Ectodermal cell (in vitro differentiated cells): Measurements from ENCODE around the gene GRAMD4.

Source experiments
- H3K27ac ChIP-seq: 2 replicates; pipeline ENCODE4 v1.7.0; 2013; ENCODE audit warnings: mild to moderate bottlenecking, low read depth, low read length; ENCODE audit not compliant: insufficient read depth, poor library complexity, severe bottlenecking
- H3K27me3 ChIP-seq: 2 replicates; pipeline ENCODE4 v1.7.0; 2013; ENCODE audit warnings: mild to moderate bottlenecking, low read length; ENCODE audit not compliant: insufficient read depth, control insufficient read depth, poor library complexity, severe bottlenecking
- H3K36me3 ChIP-seq: one replicate; pipeline ENCODE4 v1.7.0; 2013; ENCODE audit warnings: low read length; ENCODE audit not compliant: control insufficient read depth, insufficient read depth
- H3K4me1 ChIP-seq: one replicate; pipeline ENCODE4 v1.7.0; 2013; ENCODE audit warnings: low read length; ENCODE audit not compliant: control insufficient read depth, insufficient read depth
- H3K4me3 ChIP-seq: 2 replicates; pipeline ENCODE4 v1.7.0; 2013; ENCODE audit warnings: low read depth, low read length, control low read depth; ENCODE audit not compliant: insufficient read depth
- H3K9me3 ChIP-seq: 2 replicates; pipeline ENCODE4 v1.7.0; 2013; ENCODE audit warnings: mild to moderate bottlenecking, low read length, moderate library complexity; ENCODE audit not compliant: control insufficient read depth
- WGBS, 2 experiments: methylation state at CpG; one replicate each; pipeline ENCODE4 v1.1.7; 2013; ENCODE audit warnings: missing lambda C conversion rate in 2 of 2; 5-methylcytosine and 5-hydroxymethylcytosine counted together

GRAMD4 gene

DNA sequence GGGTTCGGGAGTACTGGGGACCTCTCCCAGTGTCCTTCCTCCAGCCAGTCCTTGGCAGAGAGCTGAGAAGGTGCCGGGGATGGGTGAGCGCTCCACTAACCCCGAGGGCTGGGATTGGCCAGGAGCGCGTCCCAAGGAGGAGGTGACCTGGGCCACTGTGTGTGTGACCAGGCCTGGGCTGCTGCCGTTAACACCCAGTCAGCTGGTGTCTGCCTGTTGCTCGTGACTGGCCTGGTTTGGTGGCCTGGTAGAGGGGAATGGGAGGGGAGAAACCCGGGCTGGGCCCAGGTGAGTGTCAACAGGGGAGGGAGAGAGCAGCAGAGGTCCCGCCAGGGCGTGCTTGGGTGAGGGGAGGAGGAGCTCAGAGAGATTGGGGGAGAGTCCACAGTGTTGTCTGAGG, 29.9 kb upstream of the GRAMD4 start:
- H3K4me1 ChIP-seq, result peaks cover 27% of the 10 kb centered on the region
- no peak overlapping the region for H3K27ac ChIP-seq
- peaks cover 1% of the 10 kb centered on the region for H3K27me3 ChIP-seq
- no peaks in the 10 kb centered on the region for H3K9me3 ChIP-seq
- WGBS, 2 experiments, result 84 to 88% methylated on average over 11 of the region's 11 CpGs
- H3K36me3 ChIP-seq, result no peaks in the 10 kb centered on the region
- no peak overlapping the region for H3K4me3 ChIP-seq

DNA sequence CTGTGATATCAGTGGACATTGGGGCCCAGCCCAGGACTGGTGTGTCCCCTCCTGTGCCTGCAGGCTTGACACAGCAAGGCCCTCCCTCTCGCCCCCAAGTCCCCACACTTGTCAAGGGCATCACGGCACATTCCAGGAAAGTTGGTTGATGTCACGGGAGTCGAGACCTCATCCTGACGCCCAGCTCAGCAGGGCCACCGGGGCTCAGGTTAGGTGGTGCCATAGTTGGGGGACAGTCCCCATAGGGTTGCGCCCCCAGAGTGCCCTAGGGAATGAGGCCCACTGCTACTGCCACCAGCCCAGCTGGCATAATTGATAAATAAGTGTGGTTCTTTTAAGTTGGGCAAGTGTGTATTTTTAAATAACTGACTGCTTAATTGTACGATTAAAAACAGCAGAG, 28.3 kb upstream of the GRAMD4 start:
- H3K27me3 ChIP-seq, result no peaks in the 10 kb centered on the region
- H3K9me3 ChIP-seq, result no peaks in the 10 kb centered on the region
- no peaks in the 10 kb centered on the region for H3K36me3 ChIP-seq
- WGBS, 2 experiments, result 93% methylated on average over 8 of the region's 8 CpGs
- H3K4me1 ChIP-seq, result peaks cover 27% of the 10 kb centered on the region
- no peak overlapping the region for H3K27ac ChIP-seq
- no peak overlapping the region for H3K4me3 ChIP-seq

- Histone ChIP-seq H3K9me3 (no peaks in the 10 kb centered on the region), H3K4me1 (peaks cover 27% of the 10 kb centered on the region), H3K36me3 (no peaks in the 10 kb centered on the region), H3K27ac (no peak overlapping the region), H3K4me3 (no peak overlapping the region), H3K27me3 (no peaks in the 10 kb centered on the region)
- 79% methylated on average over 13 of the region's 13 CpGs for WGBS, 2 experiments
Measured at GRCh38 chr22:46592390-46592872, 27.8 kb upstream of the GRAMD4 start.

- H3K36me3 ChIP-seq, result no peaks in the 10 kb centered on the region
- 93 to 94% methylated on average over 18 to 19 of the region's 19 CpGs for WGBS, 2 experiments
- H3K27me3 ChIP-seq, result no peaks in the 10 kb centered on the region
- H3K27ac ChIP-seq, result no peak overlapping the region
- H3K4me3 ChIP-seq, result no peak overlapping the region
- peaks cover 20% of the 10 kb centered on the region for H3K4me1 ChIP-seq
- H3K9me3 ChIP-seq, result no peaks in the 10 kb centered on the region
Measured at GRCh38 chr22:46593211-46593681, 26.9 kb upstream of the GRAMD4 start.

DNA sequence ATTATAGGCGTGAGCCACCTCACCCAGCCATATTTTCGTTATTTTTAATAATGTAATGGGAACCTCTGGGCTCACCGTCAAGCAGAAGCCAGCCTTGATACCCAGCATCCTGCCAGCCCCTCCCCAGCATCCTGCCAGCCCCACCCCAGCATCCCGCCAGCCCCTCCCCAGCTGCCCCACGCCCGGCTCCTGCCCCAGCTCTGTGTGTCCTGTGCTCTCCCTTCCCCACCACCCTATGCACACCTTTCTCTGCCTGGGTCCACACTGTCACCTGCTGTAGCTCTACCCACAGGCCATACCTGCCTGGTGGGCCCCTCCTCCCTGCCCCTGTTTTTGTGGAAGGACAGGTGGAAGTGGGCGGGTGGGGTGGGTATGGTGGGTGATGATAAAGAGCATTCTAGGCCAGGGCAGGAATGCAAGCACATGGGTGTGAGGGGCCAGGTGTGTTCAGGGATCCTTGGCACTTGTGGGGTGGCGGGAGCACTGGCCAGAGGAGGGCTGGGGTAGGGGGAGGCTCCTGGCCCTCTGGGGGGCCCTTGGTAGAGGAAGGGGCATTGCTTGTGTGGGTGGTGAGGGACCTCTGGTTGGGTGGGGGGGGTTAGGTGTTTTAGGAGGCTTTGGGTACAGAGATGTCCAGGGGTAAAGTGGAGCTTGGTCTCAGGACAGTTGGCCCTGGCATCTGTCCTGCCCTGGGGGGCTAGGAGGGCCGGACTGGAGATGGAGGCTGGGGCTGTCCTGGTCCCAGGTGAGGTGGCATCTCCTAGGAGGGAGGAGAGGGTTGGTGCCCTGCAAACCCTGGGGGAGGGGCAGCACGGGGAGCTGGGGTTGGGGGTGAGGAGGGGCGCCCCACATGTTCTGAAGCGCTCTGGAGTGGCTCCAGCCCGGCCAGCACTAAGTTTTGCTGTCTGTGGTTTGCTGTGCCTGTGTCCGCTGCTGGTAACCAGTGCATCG, 25.9 kb upstream of the GRAMD4 start:
- Histone ChIP-seq H3K27ac (no peak overlapping the region), H3K36me3 (no peaks in the 10 kb centered on the region), H3K4me1 (peaks cover 11% of the 10 kb centered on the region), H3K4me3 (no peak overlapping the region), H3K9me3 (no peaks in the 10 kb centered on the region), H3K27me3 (no peaks in the 10 kb centered on the region)
- WGBS, 2 experiments, result 91 to 93% methylated on average over 15 of the region's 15 CpGs

DNA sequence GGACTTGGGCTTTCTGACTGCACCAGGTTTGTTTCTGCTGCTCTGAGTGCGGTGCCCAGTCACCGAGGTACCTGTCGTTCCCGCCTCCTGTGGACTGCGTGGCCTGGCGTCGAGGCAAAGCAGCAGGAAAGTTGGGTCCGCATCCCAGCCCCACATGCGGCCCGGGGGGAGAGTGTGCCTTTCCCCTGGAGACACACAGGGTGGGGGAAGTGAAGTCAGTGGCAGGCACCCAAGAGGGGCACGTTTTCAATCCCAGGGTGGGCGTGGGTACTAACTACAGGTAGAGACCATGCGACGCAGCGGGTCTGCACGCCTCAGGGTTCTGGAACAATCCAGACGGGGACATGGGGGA, 25.3 kb upstream of the GRAMD4 start:
- no peak overlapping the region for H3K27ac ChIP-seq
- 94 to 96% methylated on average over 17 of the region's 17 CpGs for WGBS, 2 experiments
- H3K27me3 ChIP-seq, result no peaks in the 10 kb centered on the region
- H3K9me3 ChIP-seq, result no peaks in the 10 kb centered on the region
- H3K4me3 ChIP-seq, result no peak overlapping the region
- peaks cover 5% of the 10 kb centered on the region for H3K4me1 ChIP-seq
- no peaks in the 10 kb centered on the region for H3K36me3 ChIP-seq

DNA sequence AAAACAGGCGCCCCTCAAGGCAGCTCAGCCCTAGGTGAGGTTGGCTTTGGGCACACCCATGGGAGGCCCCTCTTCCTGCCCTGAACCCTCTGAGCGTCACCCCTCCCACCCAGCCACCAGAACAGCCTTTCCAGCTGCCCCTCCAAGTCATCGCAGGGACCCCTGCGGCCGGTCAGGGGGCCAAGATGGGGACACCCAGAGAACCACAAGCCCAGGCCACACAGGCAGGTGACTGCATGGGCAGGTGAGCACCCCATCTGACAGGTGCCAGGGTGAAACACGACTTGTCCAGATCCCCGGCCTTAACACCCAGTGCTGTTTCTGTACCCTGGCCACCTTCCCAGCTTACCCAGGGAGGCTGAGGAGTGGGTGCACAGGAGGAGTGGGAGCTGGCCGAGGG, 24.6 kb upstream of the GRAMD4 start:
- no peaks in the 10 kb centered on the region for H3K27me3 ChIP-seq
- no peaks in the 10 kb centered on the region for H3K36me3 ChIP-seq
- peaks cover under 1% of the 10 kb centered on the region for H3K4me1 ChIP-seq
- no peak overlapping the region for H3K27ac ChIP-seq
- H3K9me3 ChIP-seq, result no peaks in the 10 kb centered on the region
- no peak overlapping the region for H3K4me3 ChIP-seq
- 94 to 96% methylated on average over 8 of the region's 8 CpGs for WGBS, 2 experiments

- no peaks in the 10 kb centered on the region for H3K27me3 ChIP-seq
- no peak overlapping the region for H3K4me3 ChIP-seq
- H3K36me3 ChIP-seq, result no peaks in the 10 kb centered on the region
- H3K9me3 ChIP-seq, result no peaks in the 10 kb centered on the region
- 92 to 93% methylated on average over 10 of the region's 10 CpGs for WGBS, 2 experiments
- H3K4me1 ChIP-seq, result no peaks in the 10 kb centered on the region
- no peak overlapping the region for H3K27ac ChIP-seq
Measured at GRCh38 chr22:46596032-46596441, 24.1 kb upstream of the GRAMD4 start.

GRCh38 chr22:46596819-46597218, 23.4 kb upstream of the GRAMD4 start:
- Histone ChIP-seq H3K27ac (no peak overlapping the region), H3K4me1 (no peaks in the 10 kb centered on the region), H3K36me3 (no peaks in the 10 kb centered on the region), H3K9me3 (no peaks in the 10 kb centered on the region), H3K27me3 (no peaks in the 10 kb centered on the region), H3K4me3 (no peak overlapping the region)
- WGBS, 2 experiments, result 84 to 89% methylated on average over 7 of the region's 7 CpGs

- Histone ChIP-seq H3K36me3 (no peaks in the 10 kb centered on the region), H3K9me3 (no peaks in the 10 kb centered on the region), H3K4me1 (no peaks in the 10 kb centered on the region), H3K27me3 (no peaks in the 10 kb centered on the region), H3K27ac (no peak overlapping the region), H3K4me3 (no peak overlapping the region)
- 88 to 90% methylated on average over 7 of the region's 7 CpGs for WGBS, 2 experiments
Measured at GRCh38 chr22:46598224-46598623, 22.0 kb upstream of the GRAMD4 start.
